Ishikawa (cell line): Measurements from ENCODE around the gene SELPLG.

Source experiments
- EGR1 ChIP-seq: IDR thresholded peaks from 2 replicates; pipeline ENCODE4 v1.6.1; 2012
- EP300 ChIP-seq: IDR thresholded peaks from 2 replicates; pipeline ENCODE4 v1.6.1; 2012; ENCODE audit warnings: borderline replicate concordance
- FOXM1 ChIP-seq: IDR thresholded peaks from 2 replicates; pipeline ENCODE4 v1.6.1; 2012; ENCODE audit warnings: low read depth, borderline replicate concordance
- MAX ChIP-seq: IDR thresholded peaks from 2 replicates; pipeline ENCODE4 v1.6.1; 2012
- RAD21 ChIP-seq: IDR thresholded peaks from 2 replicates; pipeline ENCODE4 v1.6.1; 2012; ENCODE audit warnings: low read depth
- REST ChIP-seq: IDR thresholded peaks from 2 replicates; pipeline ENCODE4 v1.6.1; 2012; ENCODE audit warnings: low read depth, mild to moderate bottlenecking
- TAF1 ChIP-seq: IDR thresholded peaks from 2 replicates; pipeline ENCODE4 v1.6.1; 2012; ENCODE audit warnings: low read depth, mild to moderate bottlenecking

GRCh38 chr12:108578264-108578663, 55.4 kb downstream of the SELPLG start:
- TF ChIP-seq EGR1 (no peak), TAF1 (no peak), EP300 (no peak), MAX (no peak), FOXM1 (no peak), RAD21 (no peak), REST (no peak)
